Erythroblast (primary cell): ENCODE results near the gene KRTAP5-3.

ENCODE experiments used
- GATA1 ChIP-seq: IDR thresholded peaks from 2 replicates; pipeline ENCODE4 v1.6.1; 2011; ENCODE audit warnings: low read depth, mild to moderate bottlenecking, control low read depth, low read length, moderate library complexity
- POLR2A ChIP-seq: IDR thresholded peaks from 2 replicates; pipeline ENCODE4 v1.6.1; 2011; ENCODE audit warnings: mild to moderate bottlenecking, low read length

- no peak for TF ChIP-seq POLR2A
- TF ChIP-seq GATA1, result no peak
These were observed 15.5 kb upstream of the KRTAP5-3 start for GRCh38 chr11:1623716-1624115.
